GM23338 (cell line): ENCODE data around the gene SORBS2. TPM values are rescaled to one million over a fixed set of nuclear protein-coding genes. Genes with fewer than 3 reads are reported as not detected.

ENCODE experiments used
- ATAC-seq: fragments of 200-7000 bp; cut with Tn5 transposase; 3 replicates; pipeline ENCODE4 v1.9.1; 2020
- DNase-seq: peaks from one replicate; pipeline ENCODE4 v3.0.0-alpha.2; 2015; ENCODE audit warnings: low spot score
- H2AFZ ChIP-seq: fragments of 200-600 bp; sonication (generic); 2 replicates; pipeline ENCODE4 v1.8.0; 2016; ENCODE audit warnings: antibody characterized with exemption, mild to moderate bottlenecking, moderate library complexity
- H3F3A ChIP-seq: fragments of 200-600 bp; sonication (generic); replicated peaks from 2 replicates; pipeline ENCODE4 v1.8.0; 2017; ENCODE audit warnings: antibody characterized with exemption, mixed run types, low read depth
- H3K27ac ChIP-seq: fragments of 200-600 bp; sonication (generic); 2 replicates; pipeline ENCODE4 v1.6.1; 2016; ENCODE audit warnings: low read depth
- H3K27me3 ChIP-seq: fragments of 200-600 bp; sonication (generic); 2 replicates; pipeline ENCODE4 v1.8.0; 2016; ENCODE audit warnings: mild to moderate bottlenecking, mixed run types, moderate library complexity; ENCODE audit not compliant: insufficient read depth
- H3K36me3 ChIP-seq: fragments of 200-600 bp; sonication (generic); 2 replicates; pipeline ENCODE4 v1.8.0; 2016; ENCODE audit warnings: mild to moderate bottlenecking; ENCODE audit not compliant: insufficient read depth
- H3K4me1 ChIP-seq: fragments of 200-600 bp; sonication (generic); 2 replicates; pipeline ENCODE4 v1.8.0; 2016; ENCODE audit warnings: mild to moderate bottlenecking, moderate library complexity; ENCODE audit not compliant: insufficient read depth
- H3K4me2 ChIP-seq: fragments of 200-600 bp; sonication (generic); 2 replicates; pipeline ENCODE4 v1.7.1; 2017; ENCODE audit warnings: mixed run types
- H3K4me3 ChIP-seq: fragments of 200-600 bp; sonication (generic); 2 replicates; pipeline ENCODE4 v1.6.1; 2016; ENCODE audit warnings: mixed run types
- H3K79me2 ChIP-seq: fragments of 200-600 bp; sonication (generic); replicated peaks from 2 replicates; pipeline ENCODE4 v1.8.0; 2017; ENCODE audit warnings: mild to moderate bottlenecking; ENCODE audit not compliant: insufficient read depth
- H3K9me2 ChIP-seq: fragments of 200-600 bp; sonication (generic); 2 replicates; pipeline ENCODE4 v1.8.0; 2017; ENCODE audit not compliant: insufficient read depth
- H4K20me1 ChIP-seq: fragments of 200-600 bp; sonication (generic); replicated peaks from 2 replicates; pipeline ENCODE4 v1.8.0; 2017; ENCODE audit warnings: mild to moderate bottlenecking; ENCODE audit not compliant: insufficient read depth
- H3K27ac Mint-ChIP-seq: 2 replicates; pipeline ENCODE4 v1.8.0; 2020; ENCODE audit warnings: inconsistent platforms, mild to moderate bottlenecking, moderate library complexity, mixed read lengths
- H3K27me3 Mint-ChIP-seq: 3 replicates; pipeline ENCODE4 v1.8.0; 2022; ENCODE audit warnings: low read depth, mild to moderate bottlenecking, moderate library complexity, mixed read lengths, inconsistent platforms; ENCODE audit not compliant: insufficient read depth, poor library complexity
- H3K36me3 Mint-ChIP-seq: 3 replicates; pipeline ENCODE4 v1.8.0; 2021; ENCODE audit warnings: low read depth, mild to moderate bottlenecking, inconsistent platforms, moderate library complexity, mixed read lengths
- H3K4me1 Mint-ChIP-seq: 3 replicates; pipeline ENCODE4 v1.8.0; 2020; ENCODE audit warnings: mild to moderate bottlenecking, inconsistent platforms, mixed read lengths
- H3K4me3 Mint-ChIP-seq: 3 replicates; pipeline ENCODE4 v1.8.0; 2021; ENCODE audit warnings: moderate library complexity, mild to moderate bottlenecking, inconsistent platforms, mixed read lengths
- H3K9me3 Mint-ChIP-seq: 3 replicates; pipeline ENCODE4 v1.8.0; 2020; ENCODE audit warnings: moderate library complexity, mild to moderate bottlenecking, inconsistent platforms, mixed read lengths
- CREB1 ChIP-seq: fragments of 250-450 bp; sonication (Bioruptor Pico); IDR thresholded peaks from 2 replicates; pipeline ENCODE4 v1.5.0; 2020; ENCODE audit warnings: low read depth, mild to moderate bottlenecking, moderate library complexity
- EZH2 ChIP-seq: fragments of 200-600 bp; sonication (generic); IDR thresholded peaks from one replicate; pipeline ENCODE4 v1.8.0; 2017; ENCODE audit warnings: antibody characterized with exemption, mild to moderate bottlenecking, low read depth; ENCODE audit not compliant: unreplicated experiment
- EZH2phosphoT487 ChIP-seq: fragments of 200-600 bp; sonication (generic); IDR thresholded peaks from one replicate; pipeline ENCODE4 v1.8.1; 2018; ENCODE audit warnings: antibody characterized with exemption; ENCODE audit not compliant: unreplicated experiment
- STAT1 ChIP-seq: IDR thresholded peaks from one replicate; pipeline ENCODE4 v1.6.1; 2016; ENCODE audit warnings: antibody characterized with exemption; ENCODE audit not compliant: unreplicated experiment
- polyA plus RNA-seq: library from polyadenylated mRNA; unstranded; fragments of >200 nt; fragmentation: Nextera tagmentation; extraction: Ambion mirVana; gene quantifications from 2 replicates; pipeline ENCODE4 v1.2.1, GENCODE V29; 2016
- total RNA-seq: library from RNA; depleted of rRNA; stranded (reverse); fragments of >200 nt; shearing (Covaris generic); gene quantifications from 2 replicates; pipeline ENCODE4 v1.2.3, GENCODE V29; 2014
- TF ChIP-seq, protein P1 (sequence below), 2 experiments: fragments of 200-600 bp in 1 of 2; sonication (generic) in 1 of 2; conservative IDR thresholded peaks; 2 replicates each; pipeline versions ENCODE4 v1.5.1 to v1.6.1; 2016 to 2017; ENCODE audit warnings: antibody characterized with exemption in 2 of 2, low read depth in 2 of 2, mild to moderate bottlenecking in 2 of 2, moderate library complexity in 1 of 2
- TF ChIP-seq, protein P2 (sequence below): fragments of 250-450 bp; sonication (Bioruptor Pico); IDR thresholded peaks from 2 replicates; pipeline ENCODE4 v1.5.0; 2020; ENCODE audit warnings: mild to moderate bottlenecking, moderate library complexity
- TF ChIP-seq, protein P3 (sequence below): IDR thresholded peaks from one replicate; pipeline ENCODE4 v1.6.1; 2018; ENCODE audit warnings: antibody characterized with exemption; ENCODE audit not compliant: unreplicated experiment

SORBS2 gene
- total and polyA plus RNA-seq, 2 experiments from 2014 or later: 17.8 to 27.6 TPM

DNA sequence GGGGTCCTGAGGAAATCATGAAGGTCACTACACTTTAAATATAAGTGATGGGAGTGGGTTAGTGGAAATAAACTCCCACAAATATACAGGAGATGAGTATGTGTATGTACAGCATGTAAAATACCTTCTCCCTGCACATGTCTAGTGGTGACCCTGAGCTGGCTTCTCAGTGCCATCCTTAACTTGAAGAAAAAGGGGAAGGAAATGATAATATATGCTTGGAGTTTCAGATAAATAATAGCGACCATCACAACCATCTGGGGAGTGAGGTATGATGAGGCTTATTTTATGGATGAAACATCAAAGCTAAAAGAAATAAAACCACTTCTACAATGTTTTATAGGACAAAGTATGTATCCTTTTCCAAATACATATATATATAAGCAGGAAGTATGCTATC lies 41.0 kb upstream of the SORBS2 start (continued):
- TF ChIP-seq, protein P1, sequence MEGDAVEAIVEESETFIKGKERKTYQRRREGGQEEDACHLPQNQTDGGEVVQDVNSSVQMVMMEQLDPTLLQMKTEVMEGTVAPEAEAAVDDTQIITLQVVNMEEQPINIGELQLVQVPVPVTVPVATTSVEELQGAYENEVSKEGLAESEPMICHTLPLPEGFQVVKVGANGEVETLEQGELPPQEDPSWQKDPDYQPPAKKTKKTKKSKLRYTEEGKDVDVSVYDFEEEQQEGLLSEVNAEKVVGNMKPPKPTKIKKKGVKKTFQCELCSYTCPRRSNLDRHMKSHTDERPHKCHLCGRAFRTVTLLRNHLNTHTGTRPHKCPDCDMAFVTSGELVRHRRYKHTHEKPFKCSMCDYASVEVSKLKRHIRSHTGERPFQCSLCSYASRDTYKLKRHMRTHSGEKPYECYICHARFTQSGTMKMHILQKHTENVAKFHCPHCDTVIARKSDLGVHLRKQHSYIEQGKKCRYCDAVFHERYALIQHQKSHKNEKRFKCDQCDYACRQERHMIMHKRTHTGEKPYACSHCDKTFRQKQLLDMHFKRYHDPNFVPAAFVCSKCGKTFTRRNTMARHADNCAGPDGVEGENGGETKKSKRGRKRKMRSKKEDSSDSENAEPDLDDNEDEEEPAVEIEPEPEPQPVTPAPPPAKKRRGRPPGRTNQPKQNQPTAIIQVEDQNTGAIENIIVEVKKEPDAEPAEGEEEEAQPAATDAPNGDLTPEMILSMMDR (conservative IDR thresholded peaks at IDR 0.05; ENCODE audit: low read depth in 2 of 2): no peak
- TF ChIP-seq, protein P2, sequence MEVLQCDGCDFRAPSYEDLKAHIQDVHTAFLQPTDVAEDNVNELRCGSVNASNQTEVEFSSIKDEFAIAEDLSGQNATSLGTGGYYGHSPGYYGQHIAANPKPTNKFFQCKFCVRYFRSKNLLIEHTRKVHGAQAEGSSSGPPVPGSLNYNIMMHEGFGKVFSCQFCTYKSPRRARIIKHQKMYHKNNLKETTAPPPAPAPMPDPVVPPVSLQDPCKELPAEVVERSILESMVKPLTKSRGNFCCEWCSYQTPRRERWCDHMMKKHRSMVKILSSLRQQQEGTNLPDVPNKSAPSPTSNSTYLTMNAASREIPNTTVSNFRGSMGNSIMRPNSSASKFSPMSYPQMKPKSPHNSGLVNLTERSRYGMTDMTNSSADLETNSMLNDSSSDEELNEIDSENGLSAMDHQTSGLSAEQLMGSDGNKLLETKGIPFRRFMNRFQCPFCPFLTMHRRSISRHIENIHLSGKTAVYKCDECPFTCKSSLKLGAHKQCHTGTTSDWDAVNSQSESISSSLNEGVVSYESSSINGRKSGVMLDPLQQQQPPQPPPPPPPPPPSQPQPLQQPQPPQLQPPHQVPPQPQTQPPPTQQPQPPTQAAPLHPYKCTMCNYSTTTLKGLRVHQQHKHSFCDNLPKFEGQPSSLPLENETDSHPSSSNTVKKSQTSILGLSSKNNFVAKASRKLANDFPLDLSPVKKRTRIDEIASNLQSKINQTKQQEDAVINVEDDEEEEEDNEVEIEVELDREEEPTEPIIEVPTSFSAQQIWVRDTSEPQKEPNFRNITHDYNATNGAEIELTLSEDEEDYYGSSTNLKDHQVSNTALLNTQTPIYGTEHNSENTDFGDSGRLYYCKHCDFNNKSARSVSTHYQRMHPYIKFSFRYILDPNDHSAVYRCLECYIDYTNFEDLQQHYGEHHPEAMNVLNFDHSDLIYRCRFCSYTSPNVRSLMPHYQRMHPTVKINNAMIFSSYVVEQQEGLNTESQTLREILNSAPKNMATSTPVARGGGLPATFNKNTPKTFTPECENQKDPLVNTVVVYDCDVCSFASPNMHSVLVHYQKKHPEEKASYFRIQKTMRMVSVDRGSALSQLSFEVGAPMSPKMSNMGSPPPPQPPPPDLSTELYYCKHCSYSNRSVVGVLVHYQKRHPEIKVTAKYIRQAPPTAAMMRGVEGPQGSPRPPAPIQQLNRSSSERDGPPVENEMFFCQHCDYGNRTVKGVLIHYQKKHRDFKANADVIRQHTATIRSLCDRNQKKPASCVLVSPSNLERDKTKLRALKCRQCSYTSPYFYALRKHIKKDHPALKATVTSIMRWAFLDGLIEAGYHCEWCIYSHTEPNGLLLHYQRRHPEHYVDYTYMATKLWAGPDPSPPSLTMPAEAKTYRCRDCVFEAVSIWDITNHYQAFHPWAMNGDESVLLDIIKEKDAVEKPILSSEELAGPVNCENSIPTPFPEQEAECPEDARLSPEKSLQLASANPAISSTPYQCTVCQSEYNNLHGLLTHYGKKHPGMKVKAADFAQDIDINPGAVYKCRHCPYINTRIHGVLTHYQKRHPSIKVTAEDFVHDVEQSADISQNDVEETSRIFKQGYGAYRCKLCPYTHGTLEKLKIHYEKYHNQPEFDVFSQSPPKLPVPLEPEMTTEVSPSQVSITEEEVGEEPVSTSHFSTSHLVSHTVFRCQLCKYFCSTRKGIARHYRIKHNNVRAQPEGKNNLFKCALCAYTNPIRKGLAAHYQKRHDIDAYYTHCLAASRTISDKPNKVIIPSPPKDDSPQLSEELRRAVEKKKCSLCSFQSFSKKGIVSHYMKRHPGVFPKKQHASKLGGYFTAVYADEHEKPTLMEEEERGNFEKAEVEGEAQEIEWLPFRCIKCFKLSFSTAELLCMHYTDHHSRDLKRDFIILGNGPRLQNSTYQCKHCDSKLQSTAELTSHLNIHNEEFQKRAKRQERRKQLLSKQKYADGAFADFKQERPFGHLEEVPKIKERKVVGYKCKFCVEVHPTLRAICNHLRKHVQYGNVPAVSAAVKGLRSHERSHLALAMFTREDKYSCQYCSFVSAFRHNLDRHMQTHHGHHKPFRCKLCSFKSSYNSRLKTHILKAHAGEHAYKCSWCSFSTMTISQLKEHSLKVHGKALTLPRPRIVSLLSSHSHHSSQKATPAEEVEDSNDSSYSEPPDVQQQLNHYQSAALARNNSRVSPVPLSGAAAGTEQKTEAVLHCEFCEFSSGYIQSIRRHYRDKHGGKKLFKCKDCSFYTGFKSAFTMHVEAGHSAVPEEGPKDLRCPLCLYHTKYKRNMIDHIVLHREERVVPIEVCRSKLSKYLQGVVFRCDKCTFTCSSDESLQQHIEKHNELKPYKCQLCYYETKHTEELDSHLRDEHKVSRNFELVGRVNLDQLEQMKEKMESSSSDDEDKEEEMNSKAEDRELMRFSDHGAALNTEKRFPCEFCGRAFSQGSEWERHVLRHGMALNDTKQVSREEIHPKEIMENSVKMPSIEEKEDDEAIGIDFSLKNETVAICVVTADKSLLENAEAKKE (CRISPR knock-in tag): no peak
- TF ChIP-seq CREB1 (no peak), EZH2phosphoT487 (no peak)

DNA sequence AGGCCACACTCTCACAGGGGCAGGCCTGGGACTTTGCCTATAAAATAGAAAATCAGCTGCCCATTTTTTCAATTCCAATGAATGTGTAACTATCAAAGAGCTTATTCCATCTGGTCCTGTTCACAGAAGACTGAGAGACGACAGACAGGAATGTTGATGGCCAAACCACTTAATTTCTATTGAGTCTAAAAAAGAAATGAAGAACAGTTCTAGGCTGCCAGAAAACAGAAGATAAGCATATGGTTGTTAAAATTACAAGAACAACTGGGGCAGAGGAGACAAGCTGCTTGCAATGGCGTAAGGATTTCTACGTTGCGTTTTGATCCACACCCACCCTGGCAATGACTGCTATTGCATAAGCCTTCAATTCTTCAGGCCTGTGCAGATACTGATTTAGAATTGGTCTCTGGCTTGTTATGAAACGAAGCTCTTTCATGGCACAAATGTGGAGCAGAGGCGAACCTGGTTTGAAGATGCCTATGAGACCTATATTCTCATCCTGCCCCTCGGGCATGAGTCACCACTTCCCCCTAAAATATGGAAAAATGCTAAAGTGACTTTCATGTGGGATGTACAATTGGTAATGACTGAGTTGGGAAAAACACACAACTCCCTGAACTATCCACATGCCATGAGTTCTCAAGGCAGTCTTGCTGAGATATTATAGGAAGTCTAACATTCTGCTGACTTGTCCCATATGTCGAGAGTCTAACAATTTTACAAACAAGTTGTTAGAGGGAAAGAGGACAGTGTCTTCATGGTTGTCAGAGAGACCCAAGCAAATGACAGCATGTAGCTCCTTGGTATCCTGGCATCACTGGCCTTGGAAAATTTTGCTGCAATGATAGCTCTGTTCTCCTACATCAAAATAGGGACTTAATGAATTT lies 37.9 kb upstream of the SORBS2 start:
- DNase-seq (no peak), ATAC-seq (no peak)
- Mint-ChIP-seq H3K9me3 (peaks cover 35% of the 10 kb centered on the region), H3K4me3 (no peak overlapping the region), H3K4me1 (peaks cover 11% of the 10 kb centered on the region), H3K36me3 (peaks cover 43% of the 10 kb centered on the region), H3K27ac (no peak overlapping the region), H3K27me3 (peaks cover 2% of the 10 kb centered on the region)
- Histone ChIP-seq H3K27me3 (no peaks in the 10 kb centered on the region), H3K27ac (no peak overlapping the region), H3K4me2 (no peak overlapping the region), H3K79me2 (no peaks in the 10 kb centered on the region), H2AFZ (no peak overlapping the region), H3F3A (no peaks in the 10 kb centered on the region), H4K20me1 (no peaks in the 10 kb centered on the region), H3K4me1 (peaks cover 14% of the 10 kb centered on the region), H3K36me3 (peaks cover 15% of the 10 kb centered on the region; the same call in 1 of the 2 replicates), H3K4me3 (no peak overlapping the region), H3K9me2 (no peaks in the 10 kb centered on the region; the same call in 1 of the 2 replicates)
- TF ChIP-seq, protein P3, sequence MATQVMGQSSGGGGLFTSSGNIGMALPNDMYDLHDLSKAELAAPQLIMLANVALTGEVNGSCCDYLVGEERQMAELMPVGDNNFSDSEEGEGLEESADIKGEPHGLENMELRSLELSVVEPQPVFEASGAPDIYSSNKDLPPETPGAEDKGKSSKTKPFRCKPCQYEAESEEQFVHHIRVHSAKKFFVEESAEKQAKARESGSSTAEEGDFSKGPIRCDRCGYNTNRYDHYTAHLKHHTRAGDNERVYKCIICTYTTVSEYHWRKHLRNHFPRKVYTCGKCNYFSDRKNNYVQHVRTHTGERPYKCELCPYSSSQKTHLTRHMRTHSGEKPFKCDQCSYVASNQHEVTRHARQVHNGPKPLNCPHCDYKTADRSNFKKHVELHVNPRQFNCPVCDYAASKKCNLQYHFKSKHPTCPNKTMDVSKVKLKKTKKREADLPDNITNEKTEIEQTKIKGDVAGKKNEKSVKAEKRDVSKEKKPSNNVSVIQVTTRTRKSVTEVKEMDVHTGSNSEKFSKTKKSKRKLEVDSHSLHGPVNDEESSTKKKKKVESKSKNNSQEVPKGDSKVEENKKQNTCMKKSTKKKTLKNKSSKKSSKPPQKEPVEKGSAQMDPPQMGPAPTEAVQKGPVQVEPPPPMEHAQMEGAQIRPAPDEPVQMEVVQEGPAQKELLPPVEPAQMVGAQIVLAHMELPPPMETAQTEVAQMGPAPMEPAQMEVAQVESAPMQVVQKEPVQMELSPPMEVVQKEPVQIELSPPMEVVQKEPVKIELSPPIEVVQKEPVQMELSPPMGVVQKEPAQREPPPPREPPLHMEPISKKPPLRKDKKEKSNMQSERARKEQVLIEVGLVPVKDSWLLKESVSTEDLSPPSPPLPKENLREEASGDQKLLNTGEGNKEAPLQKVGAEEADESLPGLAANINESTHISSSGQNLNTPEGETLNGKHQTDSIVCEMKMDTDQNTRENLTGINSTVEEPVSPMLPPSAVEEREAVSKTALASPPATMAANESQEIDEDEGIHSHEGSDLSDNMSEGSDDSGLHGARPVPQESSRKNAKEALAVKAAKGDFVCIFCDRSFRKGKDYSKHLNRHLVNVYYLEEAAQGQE: no peak
- no peak for TF ChIP-seq EZH2
- no peak for TF ChIP-seq CREB1
- no peak for TF ChIP-seq STAT1
